GDM1 (cell line): ENCODE measurements around the gene YTHDF1.
"Not testable (repeated sequence)": the region's sequence is repeated elsewhere in the genome, so short reads cannot be mapped to it uniquely, and the experiment has no call there.

Experiments
- DNase-seq: peaks from one replicate; lab custom pipeline; 2025; lab: John Stamatoyannopoulos, UW

YTHDF1 gene

DNA sequence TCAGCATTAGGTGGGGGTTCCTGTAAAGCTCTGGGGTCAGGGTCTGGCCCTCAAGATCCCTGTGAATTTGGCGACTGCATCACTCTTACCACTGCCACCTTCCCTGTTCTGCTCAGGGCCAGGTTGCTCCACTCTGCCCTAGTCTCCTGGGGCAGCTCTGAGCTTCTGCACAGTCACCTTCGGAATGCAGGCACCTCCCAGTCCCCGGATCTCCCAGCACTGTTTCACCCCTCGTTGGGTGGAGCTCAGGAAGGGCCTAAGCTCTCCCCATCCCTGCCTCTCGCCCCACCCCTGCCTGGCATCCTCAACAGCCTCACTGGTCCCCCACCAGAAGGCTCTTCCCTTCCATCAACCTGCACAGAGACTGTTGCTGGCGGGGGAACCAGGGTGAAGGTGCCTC lies 46.2 kb downstream of the YTHDF1 start:
- DNase-seq = no peak

DNA sequence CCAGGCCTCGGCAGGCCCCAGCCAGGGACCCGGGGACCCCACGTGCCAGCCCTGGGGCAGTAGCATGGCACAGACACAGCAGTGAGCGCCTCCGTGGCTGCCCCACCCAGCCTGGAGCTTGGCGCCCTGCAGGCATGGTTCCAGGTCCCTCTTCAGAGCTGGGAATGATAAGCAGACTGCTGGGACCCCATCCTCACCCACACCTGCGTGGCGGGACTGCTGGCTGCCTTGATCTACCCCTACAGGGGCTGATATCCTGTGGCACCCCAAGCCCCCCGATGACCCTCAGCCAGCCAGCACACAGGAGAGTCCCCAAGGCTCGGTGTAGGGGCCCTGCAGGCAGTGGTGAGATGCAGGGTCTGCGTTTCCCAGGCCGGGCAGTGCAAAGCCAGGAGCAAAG lies 47.1 kb downstream of the YTHDF1 start:
- DNase-seq = no peak

DNA sequence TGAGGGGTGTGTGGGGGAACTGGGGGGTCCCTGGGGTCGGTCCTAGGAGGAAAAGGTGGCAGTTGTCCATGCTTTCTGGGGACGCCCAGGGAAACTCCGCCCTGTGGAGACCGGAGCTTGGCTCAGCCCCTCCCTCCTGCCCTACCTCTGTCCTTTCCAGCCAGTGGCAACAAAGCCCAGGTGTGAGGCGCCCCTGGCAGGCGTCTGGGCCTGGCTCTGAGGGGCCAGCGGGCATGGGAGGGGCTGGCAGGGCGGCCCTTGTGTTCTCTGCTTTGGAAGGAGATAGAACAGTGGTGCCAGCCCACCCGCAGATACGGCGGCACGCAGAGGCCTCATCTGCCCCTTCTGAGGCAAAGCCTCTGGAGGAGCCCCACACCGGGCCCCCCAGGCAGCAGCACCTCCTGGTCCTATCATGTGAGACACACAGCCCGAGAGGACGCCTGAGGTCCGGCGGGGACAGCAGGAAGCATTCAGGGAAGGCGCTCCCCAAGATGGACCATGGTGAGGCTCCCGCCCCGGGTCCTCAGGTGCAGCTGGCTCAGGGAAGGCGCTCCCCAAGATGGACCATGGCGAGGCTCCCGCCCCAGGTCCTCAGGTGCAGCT lies 47.9 kb downstream of the YTHDF1 start:
- no peak for DNase-seq

DNA sequence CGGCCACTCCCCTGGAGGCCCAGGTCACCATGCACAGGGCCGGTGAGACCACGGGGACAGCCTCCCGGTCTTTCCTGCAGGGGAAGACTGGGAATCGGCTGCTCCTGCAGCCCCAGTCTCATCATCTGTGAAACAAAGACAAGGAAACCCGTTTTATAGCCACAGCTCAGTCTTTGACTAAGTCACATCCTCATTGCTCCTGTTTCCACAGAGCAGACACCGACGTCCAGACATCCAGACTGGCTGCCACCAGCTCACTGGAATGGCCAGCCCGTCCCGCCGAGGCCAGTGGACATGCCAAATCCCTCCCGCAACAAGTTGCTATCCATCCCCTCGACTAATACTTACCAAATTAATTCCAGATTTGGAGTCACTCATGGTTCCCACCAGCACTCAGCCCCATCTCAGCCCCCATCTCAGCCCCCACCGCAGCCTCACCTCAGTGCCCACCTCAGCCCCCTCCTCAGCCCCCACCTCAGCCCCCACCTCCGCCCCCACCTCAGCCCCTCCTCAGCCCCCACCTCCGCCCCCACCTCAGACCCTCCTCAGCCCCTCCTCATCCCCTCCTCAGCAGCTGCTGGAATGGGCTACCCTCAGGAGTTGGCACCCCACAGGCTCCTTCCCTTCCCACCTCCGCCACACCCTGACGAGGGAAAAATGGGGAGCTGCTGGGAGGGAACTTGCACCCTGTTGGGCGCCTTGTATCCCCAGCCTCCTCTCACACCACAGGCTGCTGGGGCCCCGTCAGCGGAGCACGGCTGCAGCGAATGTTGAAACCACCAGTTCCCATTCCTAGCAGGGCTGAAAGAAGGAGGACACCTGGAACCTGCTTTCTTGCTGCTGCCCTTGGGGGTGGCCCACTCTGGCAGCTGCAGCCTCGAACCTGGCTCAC lies 48.7 kb downstream of the YTHDF1 start:
- no peak for DNase-seq

DNA sequence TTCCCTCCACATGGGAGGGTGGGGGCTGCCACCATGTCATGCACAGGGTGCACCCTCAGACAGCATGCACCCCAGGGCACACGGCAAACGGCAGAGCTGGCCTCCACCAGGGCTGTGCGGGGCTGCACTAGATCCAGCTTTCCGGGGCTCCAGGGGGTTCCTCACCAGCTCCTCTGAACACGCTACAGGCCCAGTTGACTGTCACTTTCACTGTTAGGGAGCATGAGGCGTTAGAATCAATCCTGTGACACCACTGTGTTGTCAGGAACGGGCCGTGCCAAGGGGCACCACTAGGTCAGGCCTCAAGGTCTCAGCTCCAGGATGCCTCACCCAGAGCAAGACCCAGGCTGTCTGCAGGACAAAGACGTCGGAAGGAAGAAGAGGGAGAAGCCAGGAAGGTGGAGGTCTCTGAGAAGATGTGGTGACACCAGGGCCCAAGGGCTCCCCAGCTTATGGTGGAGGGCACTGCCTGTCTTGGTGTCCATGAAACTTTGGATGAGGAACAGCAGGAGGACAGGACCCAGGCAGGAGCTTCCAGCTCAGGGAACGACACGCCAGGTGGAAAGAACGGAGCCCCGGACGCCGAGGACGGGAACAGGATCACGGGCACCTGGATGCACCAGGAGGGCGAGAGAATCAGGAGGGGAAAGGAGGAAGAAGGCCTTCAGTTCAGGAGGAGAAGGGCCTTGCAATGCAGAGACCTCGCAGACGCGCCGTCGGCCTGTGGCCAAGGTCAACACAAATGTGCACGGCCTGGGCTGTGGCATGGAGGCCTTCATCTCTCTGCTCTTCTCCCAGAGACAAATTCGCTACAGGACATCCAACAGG lies 49.5 kb downstream of the YTHDF1 start:
- DNase-seq = no peak

DNA sequence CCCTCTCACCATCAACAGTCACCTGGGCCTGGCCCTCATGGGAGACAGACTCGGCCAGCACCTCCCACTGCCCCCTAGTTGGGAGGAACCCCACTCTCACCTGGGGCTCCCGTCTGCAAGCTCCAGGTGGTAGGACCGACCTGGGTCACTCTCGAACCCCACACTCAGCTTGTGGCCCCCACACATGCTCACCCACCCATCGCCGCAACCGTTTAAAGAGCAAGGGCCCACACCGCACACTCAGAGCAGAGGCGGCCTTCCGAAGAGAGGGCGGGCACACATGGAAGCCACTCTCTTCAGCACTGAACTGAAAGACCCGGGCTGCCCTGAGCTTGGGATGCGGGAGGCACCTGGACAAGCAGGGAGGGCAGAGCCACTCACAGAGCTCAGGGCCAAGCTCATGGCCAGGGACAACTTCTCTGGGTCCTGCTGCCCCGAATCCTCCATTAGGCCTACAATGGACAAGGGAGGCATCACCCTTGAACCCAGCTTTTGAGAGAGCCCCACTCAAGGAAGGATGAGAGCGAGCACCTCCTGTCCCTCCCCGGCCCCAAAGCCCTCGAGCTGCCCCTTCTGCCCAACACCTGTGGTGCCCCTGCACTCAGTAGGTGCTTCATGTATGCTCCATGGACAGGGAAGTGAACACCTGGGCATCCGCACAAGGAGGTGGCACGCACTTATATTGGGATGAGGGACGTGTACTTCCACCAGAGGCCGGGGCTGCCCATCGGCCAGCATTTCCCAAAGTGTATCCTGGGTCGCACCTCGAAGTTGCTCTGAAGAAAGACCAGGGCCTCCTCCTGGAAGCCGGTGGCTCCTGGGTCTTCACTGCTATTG lies 50.4 kb downstream of the YTHDF1 start:
- no peak for DNase-seq

DNA sequence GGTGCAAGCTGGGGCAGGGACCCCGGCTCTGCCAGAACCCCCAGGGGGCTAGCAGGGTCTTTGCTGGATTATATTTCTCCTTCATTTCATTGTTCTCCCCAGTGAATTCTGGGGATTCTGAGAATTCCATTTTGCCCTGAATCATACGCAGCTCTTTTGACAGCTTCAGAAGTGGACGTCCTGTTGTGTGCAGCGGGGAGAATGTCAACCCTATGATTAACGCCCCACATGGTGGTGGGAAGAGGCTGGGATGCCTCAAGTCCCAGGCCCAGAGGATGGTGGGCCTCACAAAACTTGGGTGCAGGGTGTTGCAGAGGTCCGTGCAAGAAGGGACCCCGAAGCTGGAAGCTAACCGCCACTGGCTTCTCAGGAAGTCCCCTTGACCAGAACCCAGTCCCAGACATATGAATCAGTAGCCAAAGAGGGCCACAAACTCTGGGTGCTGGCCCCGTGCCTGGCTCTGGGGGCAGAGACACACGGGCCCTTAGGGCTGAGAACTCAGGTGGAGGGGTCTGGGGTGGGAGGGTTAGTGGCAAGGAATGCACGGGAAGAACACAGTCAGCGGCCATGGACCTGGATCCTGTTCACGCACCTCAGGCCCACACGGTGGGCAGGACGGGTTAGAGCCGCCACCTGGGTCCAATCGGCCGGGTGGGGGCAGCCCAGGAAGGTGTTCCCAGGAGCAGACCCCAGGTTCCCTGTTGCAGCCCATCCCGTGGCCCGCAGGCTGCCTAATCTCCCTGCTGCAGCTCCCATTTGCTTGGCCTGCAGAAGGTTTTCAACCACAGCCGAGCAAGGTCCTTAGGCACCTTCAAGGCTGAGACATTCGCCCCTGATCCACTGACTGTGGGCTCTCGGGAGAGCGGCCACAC lies 51.2 kb downstream of the YTHDF1 start:
- DNase-seq = no peak

DNA sequence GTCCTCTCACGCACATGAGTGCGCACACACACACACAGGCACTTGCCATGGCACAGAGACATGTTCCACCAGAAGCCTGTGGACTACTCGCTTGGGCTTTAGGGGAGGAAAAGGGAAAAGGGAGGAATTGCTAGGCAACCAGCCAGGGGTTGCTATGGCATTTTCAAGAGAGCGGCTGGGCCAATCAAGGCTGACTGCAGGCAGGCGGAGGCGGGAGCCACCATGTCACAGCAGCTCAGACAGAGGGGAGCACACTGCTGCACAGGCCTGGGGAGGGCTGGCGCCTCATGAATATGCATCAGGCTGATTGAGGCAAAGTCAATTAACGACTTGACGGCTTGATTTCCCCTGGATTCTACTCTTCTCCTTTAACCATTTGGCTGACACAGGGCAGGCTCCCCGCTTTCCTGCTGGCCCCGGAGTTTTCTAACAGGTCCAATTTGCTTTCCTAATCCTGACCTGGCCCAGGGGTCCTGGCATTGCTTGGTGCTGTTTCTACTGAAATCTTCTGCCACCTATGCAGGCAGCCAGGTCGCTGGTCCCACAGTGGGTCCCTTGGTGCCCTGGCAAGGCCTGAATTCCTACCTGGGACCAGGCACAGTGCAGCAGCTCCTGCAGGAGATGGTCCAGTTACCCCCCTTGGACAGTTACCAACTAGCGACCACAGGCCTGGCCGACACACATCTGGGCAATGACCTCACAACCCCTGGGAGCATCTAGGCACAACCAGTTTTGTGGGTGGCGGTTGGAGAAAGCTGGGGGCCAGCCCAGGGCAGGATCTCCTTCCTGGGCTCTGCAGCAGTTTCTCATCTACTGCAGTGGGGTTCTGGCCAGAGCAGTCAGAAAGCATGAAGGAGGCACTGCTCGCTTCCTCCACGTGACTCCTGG lies 52.1 kb downstream of the YTHDF1 start:
- no peak for DNase-seq

DNA sequence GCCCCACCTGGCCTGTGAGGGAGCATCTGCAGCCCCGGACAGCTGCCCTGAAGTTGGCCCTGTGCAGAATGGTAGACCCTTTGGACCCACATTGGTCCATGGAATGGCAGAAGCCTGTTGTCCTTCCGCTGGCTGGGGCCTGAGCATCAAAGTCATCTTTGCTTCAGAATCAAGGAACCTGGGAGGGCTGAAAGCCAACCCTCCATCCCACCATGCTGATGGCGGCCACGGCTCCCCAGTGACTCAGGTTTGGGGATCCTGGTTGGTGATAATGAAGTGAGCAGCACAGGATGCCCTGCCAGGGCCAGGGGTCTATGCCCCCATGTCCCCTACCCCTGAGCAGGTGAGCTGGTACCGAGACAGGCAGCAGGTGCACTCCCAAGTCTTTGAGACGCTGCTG lies 52.8 kb downstream of the YTHDF1 start:
- DNase-seq = no peak

DNA sequence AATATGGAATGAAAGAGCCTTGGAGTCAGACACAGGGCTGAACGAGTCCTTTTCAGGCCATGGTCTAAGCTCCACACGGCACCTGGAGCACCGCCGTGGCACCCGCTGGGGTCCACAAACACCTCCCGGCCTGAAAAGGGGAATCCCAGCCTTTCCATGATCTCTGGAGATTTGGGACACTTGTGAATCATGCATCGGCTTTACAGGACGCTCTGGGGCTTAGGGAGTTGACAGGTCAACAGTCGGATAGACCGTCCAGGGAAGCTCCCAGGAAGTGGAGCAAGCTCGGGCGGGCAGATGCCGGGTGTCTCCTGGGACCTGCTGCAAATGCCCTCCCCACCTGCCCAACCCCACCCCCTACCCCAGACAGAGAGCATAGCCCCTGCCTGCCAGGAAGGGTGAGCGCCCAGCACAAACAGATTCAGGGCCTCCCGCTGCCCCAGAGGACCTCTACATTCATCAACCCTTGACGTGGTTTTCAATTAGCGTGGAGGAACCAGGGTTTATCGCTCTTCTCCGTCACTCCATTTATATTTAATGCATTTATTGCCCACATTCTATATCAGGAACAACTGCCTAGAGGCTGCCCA lies 53.6 kb downstream of the YTHDF1 start:
- no peak for DNase-seq

DNA sequence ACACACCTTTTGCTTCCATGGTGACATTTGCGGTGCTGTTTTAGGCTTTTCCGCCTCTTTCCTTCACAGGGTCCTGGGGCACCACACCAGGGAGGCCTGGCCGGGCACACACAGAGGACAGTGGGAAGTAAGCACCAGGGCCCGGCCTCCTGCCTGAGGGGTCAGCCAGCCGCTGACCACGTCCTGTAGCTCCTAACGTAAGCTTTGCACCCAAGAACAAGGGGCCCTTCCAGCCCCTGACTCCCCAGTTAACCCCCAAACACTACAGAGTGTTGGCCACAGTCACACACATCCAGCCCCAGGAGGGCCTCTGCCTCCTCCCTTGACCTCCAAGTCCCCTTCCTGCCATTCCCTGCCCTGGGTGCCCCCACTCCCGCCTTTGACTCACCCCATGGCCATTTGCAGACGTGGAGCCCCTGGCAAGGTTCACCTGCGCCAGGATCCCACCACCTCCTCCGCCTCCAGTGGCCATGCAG lies 54.7 kb downstream of the YTHDF1 start:
- DNase-seq = no peak

DNA sequence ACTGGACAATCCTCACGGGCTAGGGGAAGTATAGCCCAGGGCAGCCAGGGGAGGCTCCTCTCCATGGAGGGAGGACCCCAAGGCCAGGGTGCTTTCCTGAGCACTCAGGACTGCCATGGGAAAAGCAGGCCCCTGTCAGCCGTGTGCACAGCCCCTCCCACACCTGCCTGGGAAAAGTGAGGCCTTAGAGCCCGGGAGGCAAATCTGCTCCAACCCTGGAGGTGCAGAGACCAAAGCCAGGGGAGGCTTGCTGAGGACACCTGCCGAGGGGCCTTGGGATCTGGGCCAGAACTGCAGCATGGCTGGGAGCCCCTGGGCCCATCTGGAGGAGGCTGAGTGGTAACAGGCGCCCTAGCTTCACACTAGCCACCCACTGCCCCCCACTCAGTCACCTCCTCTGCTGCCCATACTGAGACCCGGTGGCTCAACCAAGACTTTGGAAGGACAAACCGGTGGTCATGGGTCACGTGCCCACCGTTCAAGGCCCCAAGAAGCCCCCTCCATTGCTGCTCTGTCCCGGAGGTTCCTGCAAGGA lies 55.2 kb downstream of the YTHDF1 start:
- DNase-seq = no peak

DNA sequence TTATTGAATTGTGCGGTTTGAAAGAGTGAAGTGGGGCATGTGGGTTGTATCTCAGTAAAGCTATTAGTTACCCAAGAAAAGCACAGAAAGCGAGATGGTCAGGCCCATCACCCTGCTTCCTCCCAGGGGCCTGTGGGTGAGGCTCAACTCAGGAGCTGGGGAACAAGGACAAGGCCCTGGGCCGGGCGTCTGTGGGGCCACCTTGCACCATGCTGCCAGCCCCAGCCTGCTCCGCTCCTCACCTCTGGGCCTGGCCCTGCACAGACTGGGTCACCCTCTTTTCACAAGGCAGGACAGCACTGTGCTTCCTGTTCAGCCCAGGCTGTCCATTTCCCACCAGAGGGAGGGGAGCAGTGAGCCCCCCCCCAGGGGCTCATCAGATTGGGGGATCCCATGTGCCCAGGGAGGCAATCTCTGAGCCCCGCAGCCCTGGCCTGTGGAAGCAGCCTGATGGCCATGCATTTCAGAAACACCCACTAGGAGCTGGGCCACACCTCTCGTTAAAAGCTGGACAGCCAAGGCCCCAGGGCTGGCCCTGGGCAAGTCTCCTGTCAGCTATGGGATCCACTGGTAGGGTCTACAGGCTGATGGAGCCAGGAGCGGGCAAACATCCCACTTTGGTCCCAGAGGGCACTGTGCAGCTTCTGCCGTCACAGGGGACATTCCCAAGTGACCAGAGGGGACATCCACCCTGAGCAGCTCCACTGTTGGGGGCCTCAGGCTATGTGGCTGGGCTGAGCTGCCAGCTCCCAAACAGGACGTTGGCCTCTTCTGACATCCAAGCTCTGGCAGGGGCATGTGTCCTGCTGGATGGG lies 55.9 kb downstream of the YTHDF1 start:
- DNase-seq = no peak

DNA sequence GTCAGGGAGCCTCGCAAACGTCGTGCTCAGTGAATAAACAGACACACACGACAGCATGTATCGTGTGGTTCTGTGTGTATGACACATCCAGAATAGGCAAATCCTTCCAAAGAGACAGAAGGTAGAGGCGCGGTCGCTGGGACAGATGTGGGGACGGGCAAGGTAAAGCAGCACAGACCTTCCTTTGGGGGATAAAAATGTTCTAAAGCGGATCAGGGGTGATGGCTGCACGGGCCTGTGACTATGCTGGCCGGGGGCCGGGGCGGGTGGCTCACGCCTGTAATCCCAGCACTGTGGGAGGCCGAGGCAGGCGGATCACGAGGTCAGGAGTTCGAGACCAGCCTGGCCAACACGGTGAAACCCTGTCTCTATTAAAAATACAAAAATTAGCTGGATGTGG lies 56.7 kb downstream of the YTHDF1 start:
- not testable (repeated sequence) for DNase-seq

DNA sequence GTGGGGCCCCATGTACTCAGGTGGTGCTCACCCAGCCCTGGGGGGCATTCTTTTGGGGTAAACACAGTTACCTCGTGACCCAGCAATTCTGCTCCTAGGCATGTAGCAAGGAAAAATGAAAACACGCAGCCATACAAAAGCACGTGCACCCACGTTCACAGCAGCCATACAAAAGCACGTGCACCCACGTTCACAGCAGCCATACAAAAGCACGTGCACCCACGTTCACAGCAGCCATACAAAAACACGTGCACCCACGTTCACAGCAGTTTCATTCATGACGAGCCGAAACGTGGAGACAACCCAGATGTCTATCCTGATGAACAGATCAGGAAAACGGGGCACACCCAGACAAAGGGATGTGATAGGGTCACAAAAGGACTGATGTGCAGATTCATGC lies 57.1 kb downstream of the YTHDF1 start:
- DNase-seq = no peak

DNA sequence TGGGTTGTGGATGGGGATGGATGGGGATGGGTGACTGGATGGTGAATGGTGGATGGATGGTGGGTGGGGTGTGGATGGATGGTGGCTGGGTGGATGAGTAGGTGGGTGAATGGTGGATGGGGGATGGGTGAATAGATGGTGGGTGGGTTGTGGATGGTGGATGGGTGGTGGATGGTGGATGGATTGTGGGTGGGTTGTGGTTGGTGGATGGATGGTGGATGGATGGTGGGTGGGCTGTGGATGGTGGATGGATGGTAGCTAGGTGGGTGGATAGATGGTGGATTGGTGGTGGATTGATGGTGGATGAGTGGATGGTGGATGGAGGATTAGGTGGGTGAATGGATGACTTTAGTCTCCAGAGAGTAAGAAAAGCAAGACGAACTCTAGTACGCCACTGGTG lies 57.6 kb downstream of the YTHDF1 start:
- DNase-seq = no peak

DNA sequence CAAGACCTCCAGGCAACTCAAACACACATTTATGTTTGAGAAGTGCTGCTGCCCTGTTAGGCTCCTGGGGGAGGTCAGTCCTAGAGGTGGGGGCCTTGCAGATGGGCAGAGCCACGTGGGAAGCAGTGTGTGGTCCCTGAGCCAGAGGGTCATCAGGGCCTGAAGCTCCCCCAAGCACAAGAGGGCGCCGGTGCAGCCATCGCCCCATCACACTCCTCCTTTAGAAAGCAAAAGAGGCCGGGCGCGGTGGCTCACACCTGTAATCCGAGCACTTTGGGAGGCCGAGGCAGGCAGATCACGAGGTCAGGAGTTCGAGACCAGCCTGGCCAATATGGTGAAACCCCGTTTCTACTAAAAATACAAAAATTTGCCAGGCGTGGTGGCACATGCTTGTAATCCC lies 58.5 kb downstream of the YTHDF1 start:
- DNase-seq = not testable (repeated sequence)

DNA sequence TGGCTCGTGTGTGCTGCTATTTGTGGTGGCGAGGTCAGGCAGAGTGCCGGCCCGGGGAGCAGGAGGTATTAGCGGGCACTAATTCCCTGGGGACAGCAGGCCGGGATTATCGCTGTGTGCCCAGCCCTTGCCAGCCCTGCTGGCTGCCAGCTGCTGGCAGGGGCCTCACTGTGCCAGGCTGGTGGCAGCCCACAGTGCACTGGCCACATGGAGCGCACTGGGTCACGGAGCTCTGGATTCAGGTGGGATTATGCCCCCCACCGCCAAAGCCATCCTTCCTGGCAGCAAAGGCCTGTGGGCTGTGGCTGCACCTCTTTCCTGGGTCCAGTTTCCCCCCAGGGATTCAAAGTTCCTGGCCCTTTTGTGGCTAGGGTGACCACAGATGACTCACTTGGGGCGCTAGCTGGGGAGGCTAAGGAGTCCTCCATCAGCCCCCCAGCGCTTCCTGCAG lies 59.7 kb downstream of the YTHDF1 start:
- DNase-seq = no peak
